ENCODE measurements around the gene ARID3A. TPM values are rescaled to one million over a fixed set of nuclear protein-coding genes. Genes with fewer than 3 reads are reported as not detected.
"Not testable (repeated sequence)": the region's sequence is repeated elsewhere in the genome, so short reads cannot be mapped to it uniquely, and the experiment has no call there.

Gene ARID3A
- polyA plus RNA-seq, 5 donors: 17.0 to 28.0 (median 20.3) TPM

- DNase-seq: no peak
Observed at GRCh38 chr19:944663-945241, 18.9 kb downstream of the ARID3A start.

- no peak for DNase-seq
Observed at GRCh38 chr19:945401-946252, 19.8 kb downstream of the ARID3A start.

GRCh38 chr19:947090-947706, 21.4 kb downstream of the ARID3A start:
- DNase-seq: no peak

- DNase-seq: no peak
Observed at GRCh38 chr19:947707-948539, 22.1 kb downstream of the ARID3A start.

- DNase-seq: no peak
Observed at GRCh38 chr19:948842-949496, 23.1 kb downstream of the ARID3A start.

- no peak for DNase-seq
Observed at GRCh38 chr19:950352-951066, 24.7 kb downstream of the ARID3A start.

GRCh38 chr19:952049-952679, 26.3 kb downstream of the ARID3A start:
- no peak for DNase-seq

- peak in 1 of 2 donors; percentile 52 for DNase-seq
Observed at GRCh38 chr19:952680-953444, 27.0 kb downstream of the ARID3A start.

- no peak for DNase-seq
Observed at GRCh38 chr19:953445-954271, 27.8 kb downstream of the ARID3A start.

- no peak for DNase-seq
Observed at GRCh38 chr19:954272-954671, 28.4 kb downstream of the ARID3A start.

- no peak for DNase-seq
Observed at GRCh38 chr19:954672-955494, 29.0 kb downstream of the ARID3A start.

- DNase-seq: no peak
Observed at GRCh38 chr19:955803-956765, 30.2 kb downstream of the ARID3A start.

GRCh38 chr19:956766-957440, 31.1 kb downstream of the ARID3A start:
- DNase-seq: no peak

- DNase-seq: not testable (repeated sequence)
Observed at GRCh38 chr19:957578-957977, 31.7 kb downstream of the ARID3A start.

GRCh38 chr19:958967-959855, 33.4 kb downstream of the ARID3A start:
- DNase-seq: no peak
